22Rv1 (cell line): ENCODE measurements around the gene MAP4K2.

Source experiments
- CTCF ChIP-seq: fragments of 450-650 bp; IDR thresholded peaks from 2 replicates; pipeline ENCODE4 v1.5.1; 2017; ENCODE audit warnings: mild to moderate bottlenecking
- ZFX ChIP-seq: fragments of 450-650 bp; IDR thresholded peaks from 2 replicates; pipeline ENCODE4 v1.6.1; 2017; ENCODE audit warnings: antibody characterized with exemption, borderline replicate concordance

- TF ChIP-seq CTCF (no peak), ZFX (no peak)
These were observed 37.1 kb upstream of the MAP4K2 start for GRCh38 chr11:64839887-64840782.
